ENCODE data around the gene DRC3.

- no peak for TF ChIP-seq EZH2 (IDR thresholded peaks at IDR 0.05; ENCODE audit: borderline replicate concordance, insufficient read depth, low read depth, low read length, poor library complexity, severe bottlenecking)
- TF ChIP-seq, protein P1, sequence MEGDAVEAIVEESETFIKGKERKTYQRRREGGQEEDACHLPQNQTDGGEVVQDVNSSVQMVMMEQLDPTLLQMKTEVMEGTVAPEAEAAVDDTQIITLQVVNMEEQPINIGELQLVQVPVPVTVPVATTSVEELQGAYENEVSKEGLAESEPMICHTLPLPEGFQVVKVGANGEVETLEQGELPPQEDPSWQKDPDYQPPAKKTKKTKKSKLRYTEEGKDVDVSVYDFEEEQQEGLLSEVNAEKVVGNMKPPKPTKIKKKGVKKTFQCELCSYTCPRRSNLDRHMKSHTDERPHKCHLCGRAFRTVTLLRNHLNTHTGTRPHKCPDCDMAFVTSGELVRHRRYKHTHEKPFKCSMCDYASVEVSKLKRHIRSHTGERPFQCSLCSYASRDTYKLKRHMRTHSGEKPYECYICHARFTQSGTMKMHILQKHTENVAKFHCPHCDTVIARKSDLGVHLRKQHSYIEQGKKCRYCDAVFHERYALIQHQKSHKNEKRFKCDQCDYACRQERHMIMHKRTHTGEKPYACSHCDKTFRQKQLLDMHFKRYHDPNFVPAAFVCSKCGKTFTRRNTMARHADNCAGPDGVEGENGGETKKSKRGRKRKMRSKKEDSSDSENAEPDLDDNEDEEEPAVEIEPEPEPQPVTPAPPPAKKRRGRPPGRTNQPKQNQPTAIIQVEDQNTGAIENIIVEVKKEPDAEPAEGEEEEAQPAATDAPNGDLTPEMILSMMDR (IDR thresholded peaks at IDR 0.05): no peak
Measured at GRCh38 chr17:18038861-18039534, 66.3 kb downstream of the DRC3 start, which contains the start of the genes ATPAF2 and GID4.

All from B cell (primary cell).